H9 (cell line): Measurements from ENCODE around the gene B3GNT9. TPM values are rescaled to one million over a fixed set of nuclear protein-coding genes. Genes with fewer than 3 reads are reported as not detected.

Source experiments
- DNase-seq: peaks from one replicate; pipeline ENCODE4 v3.0.0-alpha.2; 2017
- H2AFZ ChIP-seq: one replicate; pipeline ENCODE4 v1.6.1; 2013; ENCODE audit warnings: mild to moderate bottlenecking, low read length, control low read depth, moderate library complexity
- H2AK5ac ChIP-seq: 2 replicates; pipeline ENCODE4 v1.6.1; 2013; ENCODE audit warnings: low read length, control low read depth, mixed read lengths; ENCODE audit not compliant: insufficient read length
- H2BK120ac ChIP-seq: one replicate; pipeline ENCODE4 v1.6.1; 2013; ENCODE audit warnings: low read depth, mild to moderate bottlenecking, low read length, control low read depth, inconsistent platforms; ENCODE audit not compliant: poor library complexity, severe bottlenecking
- H2BK12ac ChIP-seq: 2 replicates; pipeline ENCODE4 v1.6.1; 2013; ENCODE audit warnings: low read length, control low read depth, mixed read lengths, low read depth; ENCODE audit not compliant: insufficient read length
- H2BK15ac ChIP-seq: 2 replicates; pipeline ENCODE4 v1.6.1; 2013; ENCODE audit warnings: low read depth, low read length, control low read depth
- H2BK20ac ChIP-seq: one replicate; pipeline ENCODE4 v1.6.1; 2013; ENCODE audit warnings: low read depth, mild to moderate bottlenecking, low read length, control low read depth, inconsistent platforms; ENCODE audit not compliant: poor library complexity, severe bottlenecking
- H2BK5ac ChIP-seq: 2 replicates; pipeline ENCODE4 v1.6.1; 2013; ENCODE audit warnings: low read length, control low read depth, mixed read lengths; ENCODE audit not compliant: insufficient read length
- H3K14ac ChIP-seq: 2 replicates; pipeline ENCODE4 v1.6.1; 2013; ENCODE audit warnings: low read length, control low read depth; ENCODE audit not compliant: insufficient read depth
- H3K18ac ChIP-seq: 2 replicates; pipeline ENCODE4 v1.6.1; 2013; ENCODE audit warnings: low read depth, mild to moderate bottlenecking, mixed read lengths, low read length, control low read depth; ENCODE audit not compliant: insufficient read length
- H3K23ac ChIP-seq: 2 replicates; pipeline ENCODE4 v1.6.1; 2013; ENCODE audit warnings: low read length, control low read depth, mixed read lengths, low read depth; ENCODE audit not compliant: insufficient read length
- H3K23me2 ChIP-seq: 2 replicates; pipeline ENCODE4 v1.6.1; 2013; ENCODE audit warnings: low read depth, mild to moderate bottlenecking, mixed read lengths, low read length, control low read depth; ENCODE audit not compliant: insufficient read length, poor library complexity, severe bottlenecking
- H3K27ac ChIP-seq: 2 replicates; pipeline ENCODE4 v1.5.1; 2013; ENCODE audit warnings: low read length, control low read depth, mixed read lengths, low read depth; ENCODE audit not compliant: insufficient read length
- H3K27me3 ChIP-seq: 2 replicates; pipeline ENCODE4 v1.6.1; 2013; ENCODE audit warnings: low read length, control low read depth, inconsistent platforms; ENCODE audit not compliant: insufficient read depth
- H3K4ac ChIP-seq: 2 replicates; pipeline ENCODE4 v1.6.1; 2013; ENCODE audit warnings: low read depth, mild to moderate bottlenecking, control low read depth, inconsistent platforms, low read length, moderate library complexity
- H3K4me1 ChIP-seq: 2 replicates; pipeline ENCODE4 v1.6.1; 2013; ENCODE audit warnings: low read length, control low read depth, inconsistent platforms; ENCODE audit not compliant: insufficient read depth
- H3K4me2 ChIP-seq: 2 replicates; pipeline ENCODE4 v1.6.1; 2013; ENCODE audit warnings: low read length, control low read depth, mixed read lengths; ENCODE audit not compliant: insufficient read length, insufficient read depth
- H3K56ac ChIP-seq: 2 replicates; pipeline ENCODE4 v1.6.1; 2013; ENCODE audit warnings: low read depth, mild to moderate bottlenecking, mixed read lengths, low read length, control low read depth; ENCODE audit not compliant: insufficient read length
- H3K79me1 ChIP-seq: 2 replicates; pipeline ENCODE4 v1.6.1; 2013; ENCODE audit warnings: low read depth, mild to moderate bottlenecking, moderate library complexity, low read length, control low read depth, inconsistent platforms; ENCODE audit not compliant: insufficient read depth, poor library complexity, severe bottlenecking
- H3K79me2 ChIP-seq: 2 replicates; pipeline ENCODE4 v1.6.1; 2013; ENCODE audit warnings: low read length, control low read depth, inconsistent platforms; ENCODE audit not compliant: insufficient read depth
- H3K9ac ChIP-seq: 2 replicates; pipeline ENCODE4 v1.6.1; 2013; ENCODE audit warnings: low read length, control low read depth, mixed read lengths; ENCODE audit not compliant: insufficient read length; ENCODE audit errors: extremely low read depth
- H3K9me3 ChIP-seq: one replicate; pipeline ENCODE4 v1.6.1; 2013; ENCODE audit warnings: low read depth, low read length, inconsistent platforms; ENCODE audit not compliant: control insufficient read depth
- H3T11ph ChIP-seq: one replicate; pipeline ENCODE4 v1.6.1; 2013; ENCODE audit warnings: mild to moderate bottlenecking, low read length, control low read depth, inconsistent platforms
- H4K20me1 ChIP-seq: one replicate; pipeline ENCODE4 v1.6.1; 2013; ENCODE audit not compliant: control insufficient read depth, insufficient read length, insufficient read depth
- H4K5ac ChIP-seq: 2 replicates; pipeline ENCODE4 v1.6.1; 2013; ENCODE audit warnings: low read depth, mild to moderate bottlenecking, mixed read lengths, low read length, control low read depth; ENCODE audit not compliant: insufficient read length
- H4K8ac ChIP-seq: replicated peaks from 2 replicates; pipeline ENCODE4 v1.6.1; 2013; ENCODE audit warnings: low read length, control low read depth, mixed read lengths, low read depth; ENCODE audit not compliant: insufficient read length
- H4K91ac ChIP-seq: 2 replicates; pipeline ENCODE4 v1.6.1; 2013; ENCODE audit warnings: low read depth, mild to moderate bottlenecking, moderate library complexity, mixed read lengths, low read length, control low read depth; ENCODE audit not compliant: insufficient read length
- H3K27ac Mint-ChIP-seq, 3 experiments: 2 replicates in 2 of 3; 3 replicates in 1 of 3; pipeline ENCODE4 v1.8.0; 2020 to 2021; ENCODE audit warnings: mixed read lengths in 3 of 3, mild to moderate bottlenecking in 1 of 3, moderate library complexity in 1 of 3
- H3K27me3 Mint-ChIP-seq: 2 replicates; pipeline ENCODE4 v1.8.0; 2021; ENCODE audit warnings: low read depth, mild to moderate bottlenecking, moderate library complexity, mixed read lengths
- H3K36me3 Mint-ChIP-seq, 3 experiments: 2 replicates in 2 of 3; 3 replicates in 1 of 3; pipeline ENCODE4 v1.8.0; 2020 to 2021; ENCODE audit warnings: low read depth in 3 of 3, mixed read lengths in 3 of 3; ENCODE audit not compliant: insufficient read depth in 1 of 3
- H3K4me1 Mint-ChIP-seq, 2 experiments: 2 replicates each; pipeline ENCODE4 v1.8.0; 2020; ENCODE audit warnings: mixed read lengths in 2 of 2
- H3K4me3 Mint-ChIP-seq, 2 experiments: 2 replicates in 1 of 2; 3 replicates in 1 of 2; pipeline ENCODE4 v1.8.0; 2020 to 2021; ENCODE audit warnings: mild to moderate bottlenecking in 2 of 2, mixed read lengths in 2 of 2, moderate library complexity in 1 of 2
- H3K9me3 Mint-ChIP-seq, 2 experiments: 2 replicates in 1 of 2; 3 replicates in 1 of 2; pipeline ENCODE4 v1.8.0; 2020; ENCODE audit warnings: mild to moderate bottlenecking in 2 of 2, mixed read lengths in 2 of 2, moderate library complexity in 1 of 2
- WGBS: extraction: QIAGEN DNeasy Blood & Tissue Kit; methylation state at CpG from one replicate; pipeline ENCODE4 v1.1.7; 2013; ENCODE audit warnings: missing lambda C conversion rate, low lambda C conversion rate, mixed read lengths; ENCODE audit not compliant: insufficient read length; ENCODE audit errors: extremely low coverage; 5-methylcytosine and 5-hydroxymethylcytosine counted together
- total RNA-seq: library from RNA; stranded (reverse); gene quantifications from 2 replicates; pipeline ENCODE4 v1.2.1, GENCODE V29; 2021
- TF ChIP-seq, protein P1 (sequence below): fragments of 200-600 bp; sonication (generic); conservative IDR thresholded peaks from 3 replicates; pipeline ENCODE4 v1.8.0; 2021; ENCODE audit warnings: antibody characterized with exemption, mild to moderate bottlenecking

Gene B3GNT9
- total RNA-seq, 1 experiment from 2014 or later, result 11.2 TPM

GRCh38 chr16:67176662-67177061 is 25.9 kb upstream of the B3GNT9 start:
- Mint-ChIP-seq H3K27ac (no peak overlapping the region), H3K4me3 (no peak overlapping the region; a peak in 1 of 5 replicates), H3K36me3 (peaks cover 0 to 7% (median 6%) of the 10 kb centered on the region in 3 experiments; a peak in 2 of 7 replicates), H3K9me3 (no peaks in the 10 kb centered on the region; a peak in 1 of 5 replicates), H3K27me3 (peaks cover 58% of the 10 kb centered on the region), H3K4me1 (peaks cover 28% of the 10 kb centered on the region in 2 experiments)
- Histone ChIP-seq H3K23me2 (peaks cover 17% of the 10 kb centered on the region), H4K5ac (no peak overlapping the region), H3K18ac (no peak overlapping the region), H3K27ac (no peak overlapping the region), H2AFZ (no peak overlapping the region), H4K91ac (no peak overlapping the region), H3K79me2 (no peaks in the 10 kb centered on the region), H4K8ac (no peak overlapping the region), H3K9ac (no peak overlapping the region), H2BK12ac (no peak overlapping the region), H3K4ac (no peak overlapping the region), H3K4me2 (no peak overlapping the region), H3K23ac (no peak overlapping the region), H2AK5ac (no peak overlapping the region), H3K27me3 (peaks cover 21% of the 10 kb centered on the region; the same call in 1 of the 2 replicates), H3K14ac (no peak overlapping the region), H2BK20ac (no peak overlapping the region), H3K9me3 (no peaks in the 10 kb centered on the region), H2BK120ac (no peak overlapping the region), H3K56ac (no peak overlapping the region), H3K4me1 (peaks cover 2% of the 10 kb centered on the region; the same call in 1 of the 2 replicates), H3K79me1 (no peaks in the 10 kb centered on the region), H2BK15ac (no peak overlapping the region), H2BK5ac (no peak overlapping the region), H3T11ph (no peak overlapping the region), H4K20me1 (no peaks in the 10 kb centered on the region)
- DNase-seq, result no peak
- TF ChIP-seq, protein P1, sequence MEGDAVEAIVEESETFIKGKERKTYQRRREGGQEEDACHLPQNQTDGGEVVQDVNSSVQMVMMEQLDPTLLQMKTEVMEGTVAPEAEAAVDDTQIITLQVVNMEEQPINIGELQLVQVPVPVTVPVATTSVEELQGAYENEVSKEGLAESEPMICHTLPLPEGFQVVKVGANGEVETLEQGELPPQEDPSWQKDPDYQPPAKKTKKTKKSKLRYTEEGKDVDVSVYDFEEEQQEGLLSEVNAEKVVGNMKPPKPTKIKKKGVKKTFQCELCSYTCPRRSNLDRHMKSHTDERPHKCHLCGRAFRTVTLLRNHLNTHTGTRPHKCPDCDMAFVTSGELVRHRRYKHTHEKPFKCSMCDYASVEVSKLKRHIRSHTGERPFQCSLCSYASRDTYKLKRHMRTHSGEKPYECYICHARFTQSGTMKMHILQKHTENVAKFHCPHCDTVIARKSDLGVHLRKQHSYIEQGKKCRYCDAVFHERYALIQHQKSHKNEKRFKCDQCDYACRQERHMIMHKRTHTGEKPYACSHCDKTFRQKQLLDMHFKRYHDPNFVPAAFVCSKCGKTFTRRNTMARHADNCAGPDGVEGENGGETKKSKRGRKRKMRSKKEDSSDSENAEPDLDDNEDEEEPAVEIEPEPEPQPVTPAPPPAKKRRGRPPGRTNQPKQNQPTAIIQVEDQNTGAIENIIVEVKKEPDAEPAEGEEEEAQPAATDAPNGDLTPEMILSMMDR, result no peak
- WGBS, result no CpG with 5 or more reads among the region's 12 CpGs
